ENCODE results near the gene ALX4. TPM values are rescaled to one million over a fixed set of nuclear protein-coding genes. Genes with fewer than 3 reads are reported as not detected.

Gene ALX4
- total RNA-seq, 2 experiments from 2014 or later: not detected

DNA sequence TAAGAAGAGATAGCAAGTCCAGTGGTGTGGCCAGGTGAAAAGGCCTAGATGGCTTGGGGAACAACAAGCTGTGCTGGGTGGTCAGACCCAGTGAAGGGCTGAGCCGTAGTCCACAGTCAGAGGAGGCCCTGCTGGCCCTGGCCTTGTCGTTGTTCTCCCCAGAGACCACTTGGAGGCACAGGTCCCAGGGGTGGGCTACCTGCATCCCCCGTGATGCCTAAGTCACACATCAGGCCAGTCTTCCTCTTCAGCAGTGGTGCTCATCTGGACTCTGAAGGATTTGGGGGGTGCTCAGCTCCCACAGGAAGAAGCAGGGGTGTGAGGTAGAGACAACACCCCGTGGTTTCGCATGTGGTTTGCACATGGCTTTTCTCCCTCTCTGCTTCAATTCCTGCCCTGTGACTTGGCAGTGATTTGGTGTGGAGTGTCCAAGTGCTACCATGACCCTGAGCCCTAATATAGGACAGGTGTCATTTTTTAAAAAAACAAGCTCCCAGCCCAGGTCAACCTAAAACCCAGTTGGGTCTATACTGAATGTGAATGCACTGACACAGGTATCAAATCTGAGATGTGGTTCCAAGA lies 51.0 kb downstream of the ALX4 start:
- Mint-ChIP-seq H3K4me3 (no peak overlapping the region), H3K27me3 (no peaks in the 10 kb centered on the region), H3K36me3 (ENCODE audit: low read depth) (no peaks in the 10 kb centered on the region), H3K9me3 (no peaks in the 10 kb centered on the region), H3K4me1 (peaks cover 36% of the 10 kb centered on the region), H3K27ac (no peak overlapping the region)
- ChIA-PET CTCF (no interaction called here), POLR2A (no interaction called here)
- no peak for DNase-seq

DNA sequence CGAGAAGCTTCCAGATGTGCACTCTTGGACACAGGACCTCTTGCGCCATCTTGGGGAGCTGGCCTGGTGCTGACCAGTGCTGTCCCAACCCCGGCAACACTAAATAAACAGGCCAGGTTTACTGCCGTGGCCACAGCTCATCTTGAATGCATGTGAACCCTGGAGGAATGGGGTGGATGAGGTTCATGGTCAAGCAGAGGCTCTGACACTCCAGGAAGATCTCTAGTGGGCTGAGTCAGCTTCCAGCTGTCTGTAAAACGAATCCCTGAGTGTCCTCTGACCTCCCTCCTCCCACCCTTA lies 51.8 kb downstream of the ALX4 start:
- H3K27ac Mint-ChIP-seq: no peak overlapping the region
- ChIA-PET CTCF (interaction anchor here (0.7 kb wide), 1 partner anchor 147 kb away, joined by 3 read pairs; no protein-coding TSS in a partner anchor), POLR2A (interaction anchor here (1.0 kb wide), 1 partner anchor 11 kb away, joined by 3 read pairs; no protein-coding TSS in a partner anchor)
- DNase-seq: no peak
- H3K27me3 Mint-ChIP-seq: no peaks in the 10 kb centered on the region
- peaks cover 36% of the 10 kb centered on the region for H3K4me1 Mint-ChIP-seq
- H3K36me3 Mint-ChIP-seq (ENCODE audit: low read depth): peaks cover under 1% of the 10 kb centered on the region
- H3K4me3 Mint-ChIP-seq: no peak overlapping the region
- H3K9me3 Mint-ChIP-seq: peaks cover 3% of the 10 kb centered on the region

DNA sequence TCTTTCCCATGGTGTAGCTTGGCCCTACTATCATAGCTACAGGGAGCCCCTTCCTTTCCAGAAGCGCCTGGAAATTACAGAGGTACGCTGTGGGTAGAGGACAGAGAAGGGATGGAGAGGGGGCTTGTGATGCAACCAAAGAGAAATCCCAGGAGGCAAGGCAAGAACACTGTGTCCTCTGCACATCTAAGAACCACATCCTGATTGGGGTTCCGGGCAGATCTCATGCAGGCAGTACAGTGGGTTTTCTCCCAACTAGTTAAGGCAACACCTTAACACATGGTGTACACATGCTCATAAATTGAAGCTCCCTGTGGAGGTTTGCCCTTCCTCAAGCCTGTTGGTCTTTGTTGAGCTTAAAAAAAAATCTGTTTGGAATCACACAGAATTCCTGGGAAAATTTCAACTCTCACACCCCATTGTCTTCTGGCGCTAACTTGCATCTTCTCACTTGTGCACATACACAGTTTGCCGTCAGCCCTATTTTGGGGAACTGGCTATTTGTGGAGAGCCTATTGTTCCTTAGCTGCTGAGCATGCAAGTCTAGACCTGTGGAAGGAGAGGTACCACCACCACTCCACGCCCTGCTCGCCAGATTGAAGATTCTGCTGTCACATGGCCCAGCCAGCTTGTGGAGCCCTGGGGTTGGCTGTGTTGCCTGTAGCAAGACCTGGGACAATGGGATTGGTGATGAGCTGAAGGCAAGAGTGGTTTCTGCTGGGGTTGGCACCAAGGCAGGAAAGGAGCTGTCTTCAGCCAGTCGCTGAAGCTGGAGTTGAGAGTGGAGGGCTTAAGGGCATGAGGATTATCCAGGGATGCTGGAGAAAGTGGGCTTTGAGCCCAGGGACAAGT lies 52.4 kb downstream of the ALX4 start:
- no peak for DNase-seq
- Mint-ChIP-seq H3K4me1 (peaks cover 36% of the 10 kb centered on the region), H3K27ac (peak overlapping the region; percentile 60), H3K27me3 (no peaks in the 10 kb centered on the region), H3K9me3 (peaks cover 8% of the 10 kb centered on the region), H3K36me3 (ENCODE audit: low read depth) (peaks cover 6% of the 10 kb centered on the region), H3K4me3 (no peak overlapping the region)
- POLR2A ChIA-PET: interaction anchor here (1.0 kb wide), 1 partner anchor 10 kb away, joined by 3 read pairs; no protein-coding TSS in a partner anchor
- CTCF ChIA-PET: interaction anchor here (0.7 kb wide), 1 partner anchor 147 kb away, joined by 3 read pairs; no protein-coding TSS in a partner anchor

DNA sequence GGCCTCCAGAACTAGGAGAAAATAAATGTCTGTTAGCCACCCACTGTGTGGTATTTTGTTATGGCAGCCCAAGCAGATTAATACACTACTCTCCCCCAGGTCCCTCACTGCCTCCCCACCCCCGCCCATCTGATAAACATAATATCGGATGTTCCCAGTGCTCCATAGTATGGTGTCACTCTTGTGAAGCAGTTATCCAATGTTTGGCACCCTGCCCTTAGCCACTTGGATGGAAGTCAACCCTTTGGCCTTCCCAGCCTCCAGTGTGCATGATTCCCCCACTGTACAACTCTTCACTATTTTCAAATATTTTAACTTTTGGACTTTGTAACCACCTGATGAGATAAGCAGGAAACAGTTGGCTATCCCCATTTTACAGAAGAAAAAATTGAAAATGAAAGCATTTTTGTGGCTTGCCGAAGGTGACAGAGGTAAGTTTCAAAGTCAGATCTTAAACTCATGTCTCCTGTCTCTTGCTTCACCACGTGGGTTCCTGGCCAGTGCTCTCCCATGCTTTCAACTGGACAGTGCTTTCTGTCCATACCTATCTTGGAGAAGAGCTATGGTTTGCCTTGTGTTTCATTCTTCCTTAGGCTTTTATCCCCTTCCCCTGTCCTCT lies 53.2 kb downstream of the ALX4 start:
- Mint-ChIP-seq H3K4me3 (no peak overlapping the region), H3K27me3 (no peaks in the 10 kb centered on the region), H3K27ac (peak overlapping the region; percentile 60), H3K4me1 (peaks cover 36% of the 10 kb centered on the region), H3K36me3 (ENCODE audit: low read depth) (peaks cover 14% of the 10 kb centered on the region), H3K9me3 (peaks cover 16% of the 10 kb centered on the region)
- ChIA-PET POLR2A (no interaction called here), CTCF (no interaction called here)
- DNase-seq: no peak

DNA sequence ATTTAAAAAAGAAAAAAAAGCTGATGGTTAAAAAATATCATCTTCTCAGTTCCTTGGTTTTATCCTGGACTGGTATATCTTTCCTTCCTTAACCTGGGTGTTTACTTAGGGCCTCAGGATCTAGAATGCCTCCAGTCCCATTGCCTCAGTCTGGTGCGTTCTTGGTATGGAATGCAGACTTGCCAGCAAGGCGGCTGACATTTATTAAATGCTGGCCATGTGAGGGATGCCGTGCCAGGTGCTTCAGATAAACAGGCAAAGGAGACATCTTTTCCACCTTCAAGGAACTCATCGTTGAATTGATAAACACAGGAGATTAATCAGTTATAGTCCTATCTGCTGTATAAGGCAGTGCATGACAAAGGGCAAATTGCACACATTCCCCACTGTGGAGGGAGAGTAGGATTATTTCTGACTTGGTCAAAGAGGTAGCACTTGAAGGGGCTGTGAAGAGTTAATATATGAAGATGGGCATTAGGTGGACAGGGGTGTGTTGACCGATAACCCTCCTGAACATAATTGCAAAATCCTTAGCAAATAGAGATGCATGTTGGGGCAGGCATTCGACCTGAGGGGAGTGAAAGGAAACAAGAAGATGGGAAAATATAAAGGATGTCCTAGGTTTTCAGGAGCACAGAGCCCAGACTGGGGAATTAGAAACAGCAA lies 54.4 kb downstream of the ALX4 start:
- no peak overlapping the region for H3K4me3 Mint-ChIP-seq
- H3K4me1 Mint-ChIP-seq: peaks cover 36% of the 10 kb centered on the region
- DNase-seq: no peak
- peaks cover 20% of the 10 kb centered on the region for H3K9me3 Mint-ChIP-seq
- H3K36me3 Mint-ChIP-seq (ENCODE audit: low read depth): peaks cover 21% of the 10 kb centered on the region
- H3K27me3 Mint-ChIP-seq: no peaks in the 10 kb centered on the region
- ChIA-PET CTCF (no interaction called here), POLR2A (no interaction called here)
- H3K27ac Mint-ChIP-seq: no peak overlapping the region

DNA sequence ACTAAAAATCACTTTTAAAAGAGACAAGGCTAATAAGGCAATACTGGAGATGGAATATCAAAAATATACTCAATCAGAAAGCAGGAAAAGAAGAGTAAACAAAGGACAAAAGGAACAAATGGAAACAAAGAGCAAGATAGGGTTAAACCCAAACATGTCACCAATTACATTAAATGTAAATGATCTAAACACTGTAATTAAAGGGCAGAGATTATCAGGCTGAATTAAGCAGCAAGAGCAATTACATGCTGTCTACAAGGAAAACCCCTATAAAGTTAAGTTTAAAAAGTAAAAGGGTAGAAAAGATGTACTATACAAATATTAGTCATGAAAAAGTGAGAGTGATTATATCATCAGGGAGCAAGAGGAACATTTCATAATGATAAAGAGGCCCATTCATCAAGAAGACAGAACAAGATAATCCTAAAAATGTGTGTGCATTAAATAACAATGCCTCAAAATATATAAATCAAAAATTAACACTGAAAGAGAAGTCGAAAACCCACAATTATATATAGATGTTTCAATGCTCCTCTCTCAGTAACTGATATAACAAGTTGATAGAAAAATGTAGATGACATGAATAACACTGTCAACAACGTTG lies 56.8 kb downstream of the ALX4 start:
- ChIA-PET CTCF (no interaction called here), POLR2A (no interaction called here)
- no peaks in the 10 kb centered on the region for H3K27me3 Mint-ChIP-seq
- H3K4me3 Mint-ChIP-seq: no peak overlapping the region
- no peak overlapping the region for H3K27ac Mint-ChIP-seq
- peaks cover 23% of the 10 kb centered on the region for H3K36me3 Mint-ChIP-seq (ENCODE audit: low read depth)
- DNase-seq: no peak
- H3K4me1 Mint-ChIP-seq: peaks cover 18% of the 10 kb centered on the region
- H3K9me3 Mint-ChIP-seq: peaks cover 20% of the 10 kb centered on the region

DNA sequence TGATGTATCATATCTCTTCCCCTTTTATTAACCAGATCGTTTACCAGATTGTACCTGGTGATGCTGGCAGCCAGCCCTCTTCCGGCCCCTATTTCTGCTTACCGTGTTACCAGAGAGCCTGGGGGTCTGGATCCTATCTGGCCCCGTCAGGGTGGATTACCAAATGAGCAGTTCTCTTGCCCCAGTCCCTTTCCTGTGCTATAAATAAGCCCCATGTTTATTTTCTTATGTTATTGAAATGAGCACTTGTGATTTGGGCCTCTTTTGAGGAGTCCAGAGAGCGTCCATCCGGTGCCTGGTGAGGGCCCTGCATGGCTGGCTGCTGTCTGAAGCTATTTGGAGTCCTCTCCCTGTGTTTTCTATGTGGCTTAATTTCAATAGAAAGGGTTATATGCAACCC lies 59.5 kb downstream of the ALX4 start:
- no peak overlapping the region for H3K4me3 Mint-ChIP-seq
- H3K36me3 Mint-ChIP-seq (ENCODE audit: low read depth): peaks cover 25% of the 10 kb centered on the region
- no peak for DNase-seq
- CTCF ChIA-PET: no interaction called here
- no peaks in the 10 kb centered on the region for H3K27me3 Mint-ChIP-seq
- no peaks in the 10 kb centered on the region for H3K4me1 Mint-ChIP-seq
- H3K9me3 Mint-ChIP-seq: peaks cover 20% of the 10 kb centered on the region
- H3K27ac Mint-ChIP-seq: no peak overlapping the region
- POLR2A ChIA-PET: no interaction called here

DNA sequence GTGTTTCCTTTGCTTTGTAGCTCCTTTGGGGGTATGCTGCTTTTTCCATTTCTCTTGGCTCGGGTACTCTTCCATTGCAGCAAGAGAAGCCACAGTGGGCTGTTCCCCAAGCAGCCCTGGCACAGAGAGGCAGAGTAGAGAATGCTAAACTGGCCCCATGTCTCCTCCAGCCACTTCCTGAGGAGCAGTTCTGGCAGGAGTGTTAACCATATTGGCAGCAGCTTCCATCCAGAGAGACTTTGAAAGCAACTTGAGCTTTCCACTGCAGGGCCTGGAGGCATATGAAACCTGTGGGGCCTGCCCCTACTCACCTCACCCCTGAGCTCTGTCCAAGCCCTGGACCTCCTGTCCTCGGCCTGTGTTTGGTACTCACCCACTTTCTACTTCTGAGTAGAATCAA lies 61.8 kb downstream of the ALX4 start:
- H3K9me3 Mint-ChIP-seq: peaks cover 17% of the 10 kb centered on the region
- ChIA-PET CTCF (no interaction called here), POLR2A (no interaction called here)
- DNase-seq: no peak
- no peaks in the 10 kb centered on the region for H3K4me1 Mint-ChIP-seq
- H3K27ac Mint-ChIP-seq: no peak overlapping the region
- H3K4me3 Mint-ChIP-seq: no peak overlapping the region
- H3K27me3 Mint-ChIP-seq: no peaks in the 10 kb centered on the region
- H3K36me3 Mint-ChIP-seq (ENCODE audit: low read depth): peaks cover 32% of the 10 kb centered on the region

DNA sequence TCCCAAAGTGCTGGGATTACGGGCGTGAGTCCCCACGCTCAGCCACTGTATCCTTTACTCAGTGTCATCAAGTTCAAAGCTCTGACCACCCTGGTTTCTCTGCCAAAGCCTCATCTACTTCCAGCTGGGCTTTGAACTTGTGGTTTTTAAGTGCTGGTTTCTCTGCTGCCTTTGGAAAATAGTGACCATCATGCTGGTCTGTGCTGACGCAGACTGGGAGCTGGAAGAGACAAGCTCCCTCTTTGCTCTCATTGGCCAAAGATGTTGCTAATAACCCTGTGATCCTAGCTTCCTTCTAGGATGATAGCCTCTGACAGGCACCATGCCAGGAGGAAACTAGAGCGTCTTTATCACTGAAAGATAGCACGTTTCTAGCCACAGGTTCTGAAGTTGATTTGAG lies 62.4 kb downstream of the ALX4 start:
- Mint-ChIP-seq H3K36me3 (ENCODE audit: low read depth) (peaks cover 27% of the 10 kb centered on the region), H3K27me3 (no peaks in the 10 kb centered on the region), H3K4me1 (no peaks in the 10 kb centered on the region), H3K27ac (no peak overlapping the region), H3K4me3 (no peak overlapping the region), H3K9me3 (peaks cover 11% of the 10 kb centered on the region)
- ChIA-PET POLR2A (interaction anchor here (0.8 kb wide), 1 partner anchor 10 kb away, joined by 3 read pairs; no protein-coding TSS in a partner anchor), CTCF (no interaction called here)
- DNase-seq: no peak

DNA sequence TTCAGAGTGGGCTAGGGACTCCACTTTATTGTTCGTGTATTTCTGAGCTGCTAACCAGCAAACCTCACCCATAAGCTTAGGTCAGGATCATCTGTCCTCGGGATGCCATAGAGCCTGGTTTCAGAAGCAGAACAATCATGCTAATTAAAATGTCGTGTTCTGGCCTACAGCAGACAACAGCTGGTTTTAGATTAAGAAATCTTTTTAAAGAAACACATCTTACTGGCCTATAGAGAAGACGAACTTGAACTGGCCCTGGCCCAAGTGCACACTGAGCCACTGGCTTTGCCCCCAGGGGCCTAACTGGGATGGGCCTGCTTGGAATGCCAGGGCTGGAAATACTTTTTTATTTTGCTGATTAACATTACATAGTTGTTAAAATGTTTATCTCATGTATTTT lies 63.2 kb downstream of the ALX4 start:
- no peaks in the 10 kb centered on the region for H3K27me3 Mint-ChIP-seq
- H3K9me3 Mint-ChIP-seq: peaks cover 3% of the 10 kb centered on the region
- H3K4me1 Mint-ChIP-seq: no peaks in the 10 kb centered on the region
- DNase-seq: no peak
- ChIA-PET CTCF (no interaction called here), POLR2A (no interaction called here)
- no peak overlapping the region for H3K4me3 Mint-ChIP-seq
- H3K27ac Mint-ChIP-seq: no peak overlapping the region
- H3K36me3 Mint-ChIP-seq (ENCODE audit: low read depth): peaks cover 19% of the 10 kb centered on the region

DNA sequence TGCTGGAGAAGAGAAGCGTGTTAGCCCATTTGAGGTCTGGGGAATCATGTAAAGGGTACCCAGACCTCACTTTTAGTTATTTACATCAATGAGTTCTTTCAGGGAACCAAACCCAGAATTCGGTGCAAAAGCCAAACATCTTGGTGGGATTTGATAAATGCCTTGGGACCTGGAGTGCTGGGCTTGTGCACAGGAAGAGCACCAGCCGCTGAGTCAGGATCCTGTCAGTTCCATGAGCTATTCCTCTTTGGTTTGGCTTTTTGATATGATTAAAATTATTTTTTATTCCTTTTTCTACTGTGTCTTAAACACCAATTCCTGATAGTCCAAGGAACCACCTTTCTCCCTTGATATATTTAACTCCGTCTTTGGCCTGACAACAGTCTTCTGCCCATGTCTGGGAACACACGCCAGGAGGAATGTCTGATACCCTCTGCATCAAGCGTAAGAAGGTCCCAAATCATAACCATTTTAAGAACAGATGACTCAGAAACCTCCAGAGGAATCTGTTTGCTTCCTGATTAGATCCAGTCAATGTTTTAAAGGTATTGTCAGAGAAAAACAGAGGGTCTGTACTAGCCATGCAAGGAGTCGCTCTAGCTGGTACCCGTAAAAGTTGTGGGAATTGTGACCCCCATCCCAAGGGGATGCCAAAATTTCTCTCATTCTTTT lies 65.2 kb downstream of the ALX4 start:
- Mint-ChIP-seq H3K4me3 (no peak overlapping the region), H3K4me1 (no peaks in the 10 kb centered on the region), H3K9me3 (no peaks in the 10 kb centered on the region), H3K27ac (no peak overlapping the region), H3K36me3 (ENCODE audit: low read depth) (peaks cover 14% of the 10 kb centered on the region), H3K27me3 (no peaks in the 10 kb centered on the region)
- POLR2A ChIA-PET: no interaction called here
- DNase-seq: no peak
- CTCF ChIA-PET: no interaction called here

DNA sequence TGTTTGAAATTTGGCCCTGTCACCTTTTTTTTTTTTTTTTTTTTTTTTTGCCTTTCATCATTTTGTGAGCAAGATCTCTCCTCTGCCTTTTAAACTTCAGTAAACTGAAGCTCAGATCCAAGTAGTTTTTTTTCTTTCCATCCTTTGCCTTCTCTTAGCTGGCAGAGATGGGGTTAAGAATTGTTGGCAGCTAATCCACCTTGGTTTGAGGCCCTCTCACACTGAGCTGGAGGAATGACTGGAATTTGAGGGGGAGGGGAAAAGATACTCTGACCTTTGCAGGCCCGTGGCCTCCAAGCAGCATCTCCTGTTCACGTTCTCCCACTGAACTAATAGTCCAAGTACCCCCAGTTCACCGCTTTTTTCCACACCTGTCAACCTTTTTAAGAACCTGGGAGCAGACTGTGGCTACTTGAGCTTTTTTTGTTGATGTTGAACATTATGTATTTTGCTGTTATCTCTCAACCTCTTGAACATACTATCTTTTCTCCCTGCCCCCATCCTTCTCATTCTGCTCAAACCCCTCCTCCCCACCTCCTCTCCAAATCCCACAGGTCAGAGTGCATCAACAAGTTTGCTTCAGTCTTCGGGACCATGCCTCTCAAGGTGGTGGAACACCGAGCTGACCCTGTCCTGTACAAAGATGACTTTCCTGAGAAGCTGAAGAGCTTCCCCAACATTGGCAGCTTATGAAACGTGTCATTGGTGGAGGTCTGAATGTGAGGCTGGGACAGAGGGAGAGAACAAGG lies 66.2 kb downstream of the ALX4 start:
- Mint-ChIP-seq H3K27ac (no peak overlapping the region), H3K36me3 (ENCODE audit: low read depth) (peaks cover 14% of the 10 kb centered on the region), H3K4me1 (no peaks in the 10 kb centered on the region), H3K27me3 (no peaks in the 10 kb centered on the region), H3K4me3 (no peak overlapping the region), H3K9me3 (no peaks in the 10 kb centered on the region)
- no peak for DNase-seq
- CTCF ChIA-PET: no interaction called here
- POLR2A ChIA-PET: no interaction called here
